GM23248 (cell line): ENCODE measurements around the gene SDCCAG8. TPM values are rescaled to one million over a fixed set of nuclear protein-coding genes. Genes with fewer than 3 reads are reported as not detected.

Experiments
- DNase-seq: peaks from one replicate; pipeline ENCODE4 v3.0.0-alpha.2; 2015
- H2AFZ ChIP-seq: fragments of 200-600 bp; sonication (generic); 2 replicates; pipeline ENCODE4 v1.6.1; 2016; ENCODE audit warnings: antibody characterized with exemption
- H3F3A ChIP-seq: fragments of 200-600 bp; sonication (generic); 2 replicates; pipeline ENCODE4 v1.6.1; 2016; ENCODE audit warnings: mild to moderate bottlenecking, antibody characterized with exemption, mixed run types; ENCODE audit not compliant: insufficient read depth
- H3K27ac ChIP-seq: fragments of 200-600 bp; sonication (generic); 2 replicates; pipeline ENCODE4 v1.5.1; 2016; ENCODE audit warnings: mild to moderate bottlenecking
- H3K27me3 ChIP-seq: fragments of 200-600 bp; sonication (generic); replicated peaks from 2 replicates; pipeline ENCODE4 v1.6.1; 2016; ENCODE audit warnings: mild to moderate bottlenecking; ENCODE audit not compliant: insufficient read depth
- H3K36me3 ChIP-seq: fragments of 200-600 bp; sonication (generic); 2 replicates; pipeline ENCODE4 v1.6.1; 2016; ENCODE audit warnings: low read depth, mild to moderate bottlenecking
- H3K4me1 ChIP-seq: fragments of 200-600 bp; sonication (generic); 2 replicates; pipeline ENCODE4 v1.6.1; 2016; ENCODE audit warnings: mild to moderate bottlenecking; ENCODE audit not compliant: insufficient read depth
- H3K4me2 ChIP-seq: fragments of 200-600 bp; sonication (generic); one replicate; pipeline ENCODE4 v1.6.1; 2016; ENCODE audit warnings: mild to moderate bottlenecking; ENCODE audit not compliant: unreplicated experiment
- H3K4me3 ChIP-seq: fragments of 200-600 bp; sonication (generic); 2 replicates; pipeline ENCODE4 v1.5.1; 2016; ENCODE audit warnings: mild to moderate bottlenecking
- H3K79me2 ChIP-seq: fragments of 200-600 bp; sonication (generic); 2 replicates; pipeline ENCODE4 v1.6.1; 2016; ENCODE audit warnings: mild to moderate bottlenecking; ENCODE audit not compliant: insufficient read depth
- H3K9ac ChIP-seq: fragments of 200-600 bp; sonication (generic); 2 replicates; pipeline ENCODE4 v1.6.1; 2016; ENCODE audit warnings: mild to moderate bottlenecking
- H3K9me2 ChIP-seq: fragments of 200-600 bp; sonication (generic); 2 replicates; pipeline ENCODE4 v1.6.1; 2016; ENCODE audit warnings: mixed run types, mild to moderate bottlenecking, moderate library complexity; ENCODE audit not compliant: insufficient read depth
- H3K9me3 ChIP-seq: fragments of 200-600 bp; sonication (generic); one replicate; pipeline ENCODE4 v1.6.1; 2017; ENCODE audit warnings: low read depth
- H4K20me1 ChIP-seq: fragments of 200-600 bp; sonication (generic); 2 replicates; pipeline ENCODE4 v1.6.0; 2016; ENCODE audit not compliant: insufficient read depth
- EZH2 ChIP-seq: fragments of 200-600 bp; sonication (generic); IDR thresholded peaks from 2 replicates; pipeline ENCODE4 v1.6.1; 2018; ENCODE audit warnings: antibody characterized with exemption, mild to moderate bottlenecking; ENCODE audit not compliant: insufficient read depth, poor library complexity, severe bottlenecking
- EZH2phosphoT487 ChIP-seq: fragments of 200-600 bp; sonication (generic); IDR thresholded peaks from 2 replicates; pipeline ENCODE4 v1.6.1; 2018; ENCODE audit warnings: antibody characterized with exemption, moderate library complexity, mild to moderate bottlenecking, low read depth; ENCODE audit not compliant: insufficient read depth
- WGBS, 2 experiments: methylation state at CpG; one replicate each; pipeline ENCODE4 v1.1.6; 2015 to 2017; ENCODE audit warnings: low lambda C conversion rate in 2 of 2, low coverage in 1 of 2; ENCODE audit errors: missing lambda C conversion rate in 2 of 2; 5-methylcytosine and 5-hydroxymethylcytosine counted together
- in situ Hi-C: fragments of 300-500 bp; cut with MboI; formaldehyde crosslinking; loops from 2 replicates; pipeline ENCODE4 v1.15.0; 2020
- polyA plus RNA-seq: library from polyadenylated mRNA; unstranded; fragments of >200 nt; fragmentation: Nextera tagmentation; extraction: Ambion mirVana; gene quantifications from 2 replicates; pipeline ENCODE4 v1.2.1, GENCODE V29; 2016
- total RNA-seq: library from RNA; depleted of rRNA; stranded (reverse); fragments of >200 nt; shearing (Covaris generic); gene quantifications from 2 replicates; pipeline ENCODE4 v1.2.3, GENCODE V29; 2014

The SDCCAG8 gene
- total and polyA plus RNA-seq, 2 experiments from 2014 or later = 29.4 to 45.3 TPM

- TF ChIP-seq EZH2phosphoT487 (no peak), EZH2 (no peak)
- no peaks in the 10 kb centered on the region for H4K20me1 ChIP-seq
- H3K27me3 ChIP-seq = no peaks in the 10 kb centered on the region
- no peak overlapping the region for H2AFZ ChIP-seq
- H3K4me3 ChIP-seq = no peak overlapping the region
- no peaks in the 10 kb centered on the region for H3K36me3 ChIP-seq
- no peak overlapping the region for H3K9ac ChIP-seq
- H3K9me2 ChIP-seq = no peaks in the 10 kb centered on the region
- no peaks in the 10 kb centered on the region for H3K9me3 ChIP-seq
- in situ Hi-C loops = no loop called here
- WGBS, 2 experiments = 71 to 74% methylated on average over 4 of the region's 4 CpGs
- no peak overlapping the region for H3K4me2 ChIP-seq
- peaks cover 85% of the 10 kb centered on the region for H3K79me2 ChIP-seq
- no peak for DNase-seq
- peaks cover 40% of the 10 kb centered on the region for H3F3A ChIP-seq
- H3K27ac ChIP-seq = no peak overlapping the region
- peaks cover 42% of the 10 kb centered on the region for H3K4me1 ChIP-seq
Measured at GRCh38 chr1:243260221-243260880, 4.5 kb downstream of the SDCCAG8 start.

- in situ Hi-C loops = no loop called here
- H3K9ac ChIP-seq = no peak overlapping the region
- peak overlapping the region; percentile 11; the same call in 1 of the 2 replicates for H3K27ac ChIP-seq
- no peaks in the 10 kb centered on the region for H4K20me1 ChIP-seq
- H3K36me3 ChIP-seq = no peaks in the 10 kb centered on the region
- no peaks in the 10 kb centered on the region for H3K9me2 ChIP-seq
- peak overlapping the region; percentile 12 for H3K4me2 ChIP-seq
- peaks cover 91% of the 10 kb centered on the region for H3K79me2 ChIP-seq
- H3K9me3 ChIP-seq = no peaks in the 10 kb centered on the region
- H3K4me3 ChIP-seq = no peak overlapping the region
- peaks cover 44% of the 10 kb centered on the region for H3F3A ChIP-seq
- no peaks in the 10 kb centered on the region for H3K27me3 ChIP-seq
- no peak overlapping the region for H2AFZ ChIP-seq
- TF ChIP-seq EZH2phosphoT487 = no peak
- TF ChIP-seq EZH2 = no peak
- 29 to 53% methylated on average over 1 of the region's 1 CpG for WGBS, 2 experiments
- H3K4me1 ChIP-seq = peaks cover 52% of the 10 kb centered on the region
- peak; percentile 76 for DNase-seq
Measured at GRCh38 chr1:243261390-243261789, 5.5 kb downstream of the SDCCAG8 start.

DNA sequence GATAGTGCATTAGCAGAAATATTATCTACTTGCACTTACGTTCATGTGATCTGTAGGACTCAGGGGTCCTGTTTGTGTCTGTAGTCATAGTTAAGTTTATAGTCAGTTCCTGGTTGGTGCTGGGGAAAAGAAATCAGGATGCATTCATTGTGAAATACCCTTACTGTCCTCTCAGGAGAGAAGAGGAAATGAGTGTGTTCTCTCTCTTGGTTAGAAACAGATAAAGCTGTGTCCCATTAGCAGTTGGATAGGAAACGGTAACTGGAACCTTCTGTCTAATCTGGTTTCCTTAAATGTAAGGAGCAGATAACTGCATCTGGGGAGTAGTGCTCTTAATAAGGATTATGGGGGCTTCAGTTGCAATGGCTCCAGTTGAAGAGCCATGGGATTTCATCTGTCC, 8.9 kb downstream of the SDCCAG8 start:
- peaks cover 63% of the 10 kb centered on the region for H3F3A ChIP-seq
- in situ Hi-C loops = no loop called here
- H4K20me1 ChIP-seq = no peaks in the 10 kb centered on the region
- 0 to 3% methylated on average over 2 of the region's 2 CpGs for WGBS, 2 experiments
- H3K36me3 ChIP-seq = no peaks in the 10 kb centered on the region
- no peaks in the 10 kb centered on the region for H3K9me2 ChIP-seq
- H3K9me3 ChIP-seq = no peaks in the 10 kb centered on the region
- H3K27me3 ChIP-seq = no peaks in the 10 kb centered on the region
- peaks cover 82% of the 10 kb centered on the region for H3K79me2 ChIP-seq
- peaks cover 61% of the 10 kb centered on the region for H3K4me1 ChIP-seq
- peak overlapping the region; percentile 73 for H3K4me2 ChIP-seq
- 0 out of 2 replicates have a peak overlapping the region, but pooled peaks have one; percentile 14 for H3K4me3 ChIP-seq
- peak overlapping the region; percentile 89 for H3K27ac ChIP-seq
- TF ChIP-seq EZH2 (no peak), EZH2phosphoT487 (no peak)
- peak overlapping the region; percentile 55 for H3K9ac ChIP-seq
- H2AFZ ChIP-seq = no peak overlapping the region
- peak; percentile 81 for DNase-seq

- H3K27me3 ChIP-seq = no peaks in the 10 kb centered on the region
- H3K4me1 ChIP-seq = peaks cover 62% of the 10 kb centered on the region
- H3K9me3 ChIP-seq = no peaks in the 10 kb centered on the region
- peaks cover 59% of the 10 kb centered on the region for H3F3A ChIP-seq
- H3K4me2 ChIP-seq = peak overlapping the region; percentile 32
- no peak for TF ChIP-seq EZH2phosphoT487
- no peak for TF ChIP-seq EZH2
- in situ Hi-C loops = no loop called here
- no peak overlapping the region for H3K4me3 ChIP-seq
- H2AFZ ChIP-seq = no peak overlapping the region
- peaks cover 80% of the 10 kb centered on the region for H3K79me2 ChIP-seq
- H3K9me2 ChIP-seq = no peaks in the 10 kb centered on the region
- WGBS, 2 experiments = 65 to 88% methylated on average over 4 of the region's 4 CpGs
- no peak for DNase-seq
- H3K9ac ChIP-seq = no peak overlapping the region
- H4K20me1 ChIP-seq = no peaks in the 10 kb centered on the region
- H3K36me3 ChIP-seq = peaks cover 8% of the 10 kb centered on the region; the same call in 1 of the 2 replicates
- H3K27ac ChIP-seq = peak overlapping the region; percentile 32; the same call in 1 of the 2 replicates
Measured at GRCh38 chr1:243266231-243266630, 10.4 kb downstream of the SDCCAG8 start.
